ENCODE results near the gene RANBP1. TPM values are rescaled to one million over a fixed set of nuclear protein-coding genes. Genes with fewer than 3 reads are reported as not detected.

The RANBP1 gene
- total RNA-seq, 1 donor from 2014 or later: 177 TPM

DNA sequence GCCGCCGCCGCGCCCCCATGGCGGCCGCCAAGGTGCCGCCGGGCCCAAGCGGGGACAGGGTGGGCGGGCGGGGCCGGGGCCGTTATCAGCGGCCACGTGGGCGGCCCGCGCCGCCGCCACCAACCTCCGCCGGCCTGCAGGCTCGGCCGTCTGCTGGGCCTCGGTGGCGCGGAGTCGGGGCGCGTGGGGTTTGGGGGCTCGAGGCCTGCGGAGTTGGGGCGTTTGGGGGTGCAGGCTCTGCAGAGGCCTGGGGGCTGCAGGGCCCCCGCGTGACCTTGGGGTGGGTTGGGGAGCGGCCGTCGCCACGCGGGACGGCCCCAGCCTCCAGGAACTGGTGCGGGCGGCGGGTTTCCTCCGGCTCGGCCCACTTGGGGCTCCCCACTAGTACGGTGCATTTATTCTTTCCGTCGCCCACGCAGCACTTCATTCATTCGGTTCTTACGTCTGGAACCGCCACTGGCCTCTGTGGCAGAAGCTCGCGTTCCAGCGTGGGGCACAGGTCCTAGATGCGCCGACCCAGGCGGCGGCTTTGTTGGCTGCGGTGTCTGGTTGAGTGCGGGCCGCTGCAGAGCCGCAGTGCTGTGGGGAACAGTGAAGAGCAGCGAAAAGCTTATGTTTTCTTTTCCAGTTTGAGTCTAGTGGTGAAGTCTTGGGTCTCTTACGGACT is 1.9 kb downstream of the RANBP1 start:
- H3K27ac ChIP-seq: peak overlapping the region; percentile 63

GRCh38 chr22:20118300-20119020 is 2.6 kb downstream of the RANBP1 start:
- Histone ChIP-seq H3K4me3 (peak overlapping the region; percentile 73 to 86), H3K27ac (peak overlapping the region; percentile 63), H3K27me3 (no peaks in the 10 kb centered on the region), H3K9me3 (no peaks in the 10 kb centered on the region), H3K4me1 (peaks cover 40% of the 10 kb centered on the region), H3K36me3 (peaks cover 0 to 48% of the 10 kb centered on the region in 2 donors)
- intact Hi-C loops (cut with DNase I): loop anchor here (10.0 kb wide), 1 partner anchor 1956 kb away; no protein-coding TSS in a partner anchor
- TF ChIP-seq POLR2AphosphoS5 (IDR thresholded peaks at IDR 0.05; ENCODE audit: insufficient read depth in 1 of 2, low read depth in 1 of 2) (no peak), POLR2A (IDR thresholded peaks at IDR 0.05) (no peak)
- TF ChIP-seq, protein P1, sequence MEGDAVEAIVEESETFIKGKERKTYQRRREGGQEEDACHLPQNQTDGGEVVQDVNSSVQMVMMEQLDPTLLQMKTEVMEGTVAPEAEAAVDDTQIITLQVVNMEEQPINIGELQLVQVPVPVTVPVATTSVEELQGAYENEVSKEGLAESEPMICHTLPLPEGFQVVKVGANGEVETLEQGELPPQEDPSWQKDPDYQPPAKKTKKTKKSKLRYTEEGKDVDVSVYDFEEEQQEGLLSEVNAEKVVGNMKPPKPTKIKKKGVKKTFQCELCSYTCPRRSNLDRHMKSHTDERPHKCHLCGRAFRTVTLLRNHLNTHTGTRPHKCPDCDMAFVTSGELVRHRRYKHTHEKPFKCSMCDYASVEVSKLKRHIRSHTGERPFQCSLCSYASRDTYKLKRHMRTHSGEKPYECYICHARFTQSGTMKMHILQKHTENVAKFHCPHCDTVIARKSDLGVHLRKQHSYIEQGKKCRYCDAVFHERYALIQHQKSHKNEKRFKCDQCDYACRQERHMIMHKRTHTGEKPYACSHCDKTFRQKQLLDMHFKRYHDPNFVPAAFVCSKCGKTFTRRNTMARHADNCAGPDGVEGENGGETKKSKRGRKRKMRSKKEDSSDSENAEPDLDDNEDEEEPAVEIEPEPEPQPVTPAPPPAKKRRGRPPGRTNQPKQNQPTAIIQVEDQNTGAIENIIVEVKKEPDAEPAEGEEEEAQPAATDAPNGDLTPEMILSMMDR (IDR thresholded peaks at IDR 0.05): no peak
- no peak for DNase-seq (ENCODE audit: extremely low spot score in 2 of 2)

More for the DNA sequence above, 1.9 kb downstream of the RANBP1 start:
- DNase-seq (ENCODE audit: extremely low spot score in 2 of 2): no peak
- intact Hi-C loops (cut with DNase I): loop anchor here (10.0 kb wide), 1 partner anchor 1957 kb away; no protein-coding TSS in a partner anchor
- Histone ChIP-seq H3K4me3 (peak overlapping the region; percentile 73 to 86), H3K4me1 (peaks cover 40% of the 10 kb centered on the region), H3K27me3 (no peaks in the 10 kb centered on the region), H3K9me3 (no peaks in the 10 kb centered on the region), H3K36me3 (peaks cover 0 to 52% of the 10 kb centered on the region in 2 donors)
- TF ChIP-seq POLR2AphosphoS5 (IDR thresholded peaks at IDR 0.05; ENCODE audit: insufficient read depth in 1 of 2, low read depth in 1 of 2): no peak
- TF ChIP-seq, protein P1 (IDR thresholded peaks at IDR 0.05): no peak
- TF ChIP-seq POLR2A (IDR thresholded peaks at IDR 0.05): no peak

GRCh38 chr22:20121856-20122415 is 6.0 kb downstream of the RANBP1 start:
- Histone ChIP-seq H3K4me1 (peaks cover 25% of the 10 kb centered on the region), H3K36me3 (peaks cover 0 to 62% of the 10 kb centered on the region in 2 donors), H3K4me3 (no peak overlapping the region), H3K27ac (no peak overlapping the region), H3K27me3 (no peaks in the 10 kb centered on the region), H3K9me3 (no peaks in the 10 kb centered on the region)
- TF ChIP-seq POLR2A (IDR thresholded peaks at IDR 0.05): no peak
- TF ChIP-seq POLR2AphosphoS5 (IDR thresholded peaks at IDR 0.05; ENCODE audit: insufficient read depth in 1 of 2, low read depth in 1 of 2): no peak
- TF ChIP-seq, protein P1 (IDR thresholded peaks at IDR 0.05): no peak
- intact Hi-C loops (cut with DNase I): no loop called here
- DNase-seq (ENCODE audit: extremely low spot score in 2 of 2): no peak

DNA sequence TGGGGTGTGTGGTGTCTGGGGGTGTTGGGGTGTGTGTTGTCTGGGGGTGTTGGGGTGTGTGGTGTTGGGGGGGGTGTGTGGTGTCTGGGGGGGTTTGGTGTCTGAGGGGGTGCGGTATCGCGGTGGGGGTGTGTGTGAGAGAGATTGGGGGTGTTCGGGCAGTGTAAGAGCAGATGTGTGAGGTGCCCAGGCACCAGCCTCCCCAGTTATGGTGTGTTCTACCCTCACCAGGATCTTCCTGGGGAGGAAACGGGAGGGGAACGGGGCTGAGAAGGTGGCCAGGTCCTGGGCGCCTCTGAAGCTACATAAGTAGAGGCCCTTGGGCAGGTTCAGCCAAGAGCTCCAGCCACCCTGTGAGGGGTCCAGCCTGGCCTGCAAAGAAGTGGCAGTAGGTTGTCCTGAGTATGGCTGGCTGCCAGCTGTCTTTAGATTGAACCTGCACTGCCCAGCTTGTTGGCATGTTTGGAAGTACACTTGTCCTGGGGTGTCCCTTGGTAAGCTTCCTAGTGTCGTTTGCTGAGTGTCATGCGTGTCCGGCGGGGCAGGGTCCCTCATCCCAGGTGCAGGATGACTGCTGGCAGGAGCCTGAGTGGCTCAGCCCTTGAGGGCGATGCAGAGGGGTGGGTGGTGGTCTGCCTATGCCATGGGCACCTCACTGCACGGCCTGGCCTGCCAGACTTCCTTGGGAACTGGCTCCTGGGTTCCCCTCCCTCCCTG is 7.6 kb downstream of the RANBP1 start:
- Histone ChIP-seq H3K36me3 (peaks cover 0 to 67% of the 10 kb centered on the region in 2 donors), H3K9me3 (no peaks in the 10 kb centered on the region), H3K27me3 (no peaks in the 10 kb centered on the region), H3K4me3 (no peak overlapping the region), H3K27ac (no peak overlapping the region), H3K4me1 (peaks cover 17% of the 10 kb centered on the region)
- intact Hi-C loops (cut with DNase I): no loop called here
- TF ChIP-seq POLR2A (IDR thresholded peaks at IDR 0.05): no peak
- no peak for TF ChIP-seq POLR2AphosphoS5 (IDR thresholded peaks at IDR 0.05; ENCODE audit: insufficient read depth in 1 of 2, low read depth in 1 of 2)
- TF ChIP-seq, protein P1 (IDR thresholded peaks at IDR 0.05): no peak
- no peak for DNase-seq (ENCODE audit: extremely low spot score in 2 of 2)

All from vagina (tissue), 2 donors.